Mesendoderm (in vitro differentiated cells): ENCODE measurements around the gene EIF2D.

Experiments
- DNase-seq: peaks from one replicate; pipeline ENCODE4 v3.0.0; 2013
- H2AK5ac ChIP-seq: 2 replicates; pipeline ENCODE4 v1.6.1; 2013; ENCODE audit warnings: low read length, inconsistent platforms
- H2BK120ac ChIP-seq: 2 replicates; pipeline ENCODE4 v1.6.1; 2013; ENCODE audit warnings: low read depth, mild to moderate bottlenecking, low read length, moderate library complexity, mixed read lengths
- H2BK15ac ChIP-seq: replicated peaks from 2 replicates; pipeline ENCODE4 v1.6.1; 2013; ENCODE audit warnings: low read depth, mild to moderate bottlenecking, moderate library complexity
- H2BK5ac ChIP-seq: 2 replicates; pipeline ENCODE4 v1.6.1; 2013; ENCODE audit warnings: low read length, inconsistent platforms
- H3K18ac ChIP-seq: 2 replicates; pipeline ENCODE4 v1.6.1; 2013; ENCODE audit warnings: mild to moderate bottlenecking, low read length, mixed read lengths
- H3K23ac ChIP-seq: one replicate; pipeline ENCODE4 v1.6.1; 2013; ENCODE audit warnings: low read length
- H3K27ac ChIP-seq: 2 replicates; pipeline ENCODE4 v1.5.1; 2013; ENCODE audit warnings: low read depth, mild to moderate bottlenecking, inconsistent platforms, low read length, moderate library complexity
- H3K27me3 ChIP-seq: 2 replicates; pipeline ENCODE4 v1.6.1; 2013; ENCODE audit warnings: low read length, control low read depth, mild to moderate bottlenecking, inconsistent platforms; ENCODE audit not compliant: insufficient read depth, poor library complexity
- H3K36me3 ChIP-seq: 2 replicates; pipeline ENCODE4 v1.6.1; 2013; ENCODE audit warnings: low read length, inconsistent platforms; ENCODE audit not compliant: control insufficient read depth, insufficient read depth
- H3K4ac ChIP-seq: one replicate; pipeline ENCODE4 v1.6.1; 2013; ENCODE audit warnings: low read depth, mild to moderate bottlenecking, low read length, moderate library complexity
- H3K4me1 ChIP-seq: 2 replicates; pipeline ENCODE4 v1.6.1; 2013; ENCODE audit warnings: low read depth, low read length, inconsistent platforms; ENCODE audit not compliant: control insufficient read depth
- H3K4me2 ChIP-seq: 2 replicates; pipeline ENCODE4 v1.6.1; 2013; ENCODE audit warnings: low read length
- H3K4me3 ChIP-seq: 2 replicates; pipeline ENCODE4 v1.5.1; 2013; ENCODE audit warnings: mild to moderate bottlenecking, low read length
- H3K56ac ChIP-seq: one replicate; pipeline ENCODE4 v1.6.1; 2013; ENCODE audit warnings: low read length
- H3K79me1 ChIP-seq: 2 replicates; pipeline ENCODE4 v1.6.1; 2013; ENCODE audit warnings: low read length, inconsistent platforms
- H3K79me2 ChIP-seq: 2 replicates; pipeline ENCODE4 v1.6.1; 2013; ENCODE audit warnings: mild to moderate bottlenecking, low read length; ENCODE audit not compliant: control insufficient read depth, insufficient read depth
- H3K9ac ChIP-seq: 2 replicates; pipeline ENCODE4 v1.6.1; 2013; ENCODE audit warnings: low read length, inconsistent platforms
- H4K5ac ChIP-seq: one replicate; pipeline ENCODE4 v1.6.1; 2013; ENCODE audit warnings: low read length
- H4K8ac ChIP-seq: one replicate; pipeline ENCODE4 v1.6.1; 2013; ENCODE audit warnings: low read depth, mild to moderate bottlenecking, control low read depth, low read length, moderate library complexity
- WGBS: extraction: QIAGEN DNeasy Blood & Tissue Kit; methylation state at CpG from one replicate; pipeline ENCODE4 v1.1.7; 2013; ENCODE audit warnings: low lambda C conversion rate, missing lambda C conversion rate; ENCODE audit not compliant: insufficient coverage; ENCODE audit errors: extremely low coverage; 5-methylcytosine and 5-hydroxymethylcytosine counted together

Gene EIF2D

GRCh38 chr1:206544562-206545257 lies 67.6 kb downstream of the EIF2D start:
- WGBS = no CpG with 5 or more reads among the region's 9 CpGs

More at GRCh38 chr1:206544562-206545257, 67.6 kb downstream of the EIF2D start:
- no peak overlapping the region for H3K56ac ChIP-seq
- H3K4me3 ChIP-seq = no peak overlapping the region
- H4K5ac ChIP-seq = no peak overlapping the region
- H2BK5ac ChIP-seq = no peak overlapping the region
- no peak overlapping the region for H3K4ac ChIP-seq
- H3K79me2 ChIP-seq = no peaks in the 10 kb centered on the region
- H3K23ac ChIP-seq = no peak overlapping the region
- H3K79me1 ChIP-seq = no peaks in the 10 kb centered on the region
- H3K36me3 ChIP-seq = no peaks in the 10 kb centered on the region
- no peak overlapping the region for H2BK15ac ChIP-seq
- H3K27ac ChIP-seq = no peak overlapping the region
- H2BK120ac ChIP-seq = no peak overlapping the region
- H3K18ac ChIP-seq = no peak overlapping the region
- no peak overlapping the region for H2AK5ac ChIP-seq
- no peak overlapping the region for H4K8ac ChIP-seq
- no peak overlapping the region for H3K4me2 ChIP-seq
- no peaks in the 10 kb centered on the region for H3K27me3 ChIP-seq
- no peaks in the 10 kb centered on the region for H3K4me1 ChIP-seq
- DNase-seq = peak; percentile 88
- H3K9ac ChIP-seq = no peak overlapping the region
